ENCODE data around the gene S1PR2. TPM values are rescaled to one million over a fixed set of nuclear protein-coding genes. Genes with fewer than 3 reads are reported as not detected.

The S1PR2 gene
- total and polyA plus RNA-seq, 2 donors (not counting 3 experiments of a cell fraction or from before 2014, with no cell fraction given) = 0.70 to 1.0 TPM

GRCh38 chr19:10226376-10227025, 4.6 kb downstream of the S1PR2 start:
- Histone ChIP-seq H3K9ac (replicated peaks; ENCODE audit: extremely low read depth, insufficient read depth, low read length) (no peak overlapping the region), H3K9me1 (replicated peaks; ENCODE audit: control insufficient read depth, extremely low read depth, insufficient read depth, low read length) (no peaks in the 10 kb centered on the region), H3K9me3 (replicated peaks; ENCODE audit: control insufficient read depth, insufficient read depth, low read length) (no peaks in the 10 kb centered on the region), H3K27ac (ENCODE audit: insufficient read depth, low read depth, low read length) (no peak overlapping the region), H3K4me3 (replicated peaks in 1 of 3; ENCODE audit: insufficient read depth in 1 of 3, low read depth in 1 of 3, low read length in 3 of 3) (no peak overlapping the region), H3K4me2 (ENCODE audit: insufficient read depth, low read length) (no peak overlapping the region), H3K79me2 (ENCODE audit: control insufficient read depth, insufficient read depth, low read length) (no peaks in the 10 kb centered on the region), H2AFZ (ENCODE audit: low read depth, low read length) (no peak overlapping the region), H3K36me3 (ENCODE audit: control insufficient read depth in 2 of 2, extremely low read depth in 1 of 2, insufficient read depth in 2 of 2, low read length in 2 of 2) (no peaks in the 10 kb centered on the region), H3K27me3 (ENCODE audit: control insufficient read depth in 2 of 2, insufficient read depth in 2 of 2, low read length in 2 of 2) (no peaks in the 10 kb centered on the region), H3K4me1 (ENCODE audit: control insufficient read depth, extremely low read depth, insufficient read depth, low read length) (peaks cover 6% of the 10 kb centered on the region), H4K20me1 (replicated peaks; ENCODE audit: control insufficient read depth, extremely low read depth, insufficient read depth, low read length) (no peaks in the 10 kb centered on the region)
- no peak for FAIRE-seq
- no peak for TF ChIP-seq FOS (IDR thresholded peaks at IDR 0.05; ENCODE audit: borderline replicate concordance, insufficient read depth, low read length)
- TF ChIP-seq CTCF (IDR thresholded peaks at IDR 0.05; ENCODE audit: extremely low read depth in 1 of 2, insufficient read depth in 1 of 2, low read depth in 1 of 2, low read length in 2 of 2) = no peak
- TF ChIP-seq POLR2A (IDR thresholded peaks at IDR 0.05; ENCODE audit: low read depth, low read length) = no peak
- TF ChIP-seq, protein P1, sequence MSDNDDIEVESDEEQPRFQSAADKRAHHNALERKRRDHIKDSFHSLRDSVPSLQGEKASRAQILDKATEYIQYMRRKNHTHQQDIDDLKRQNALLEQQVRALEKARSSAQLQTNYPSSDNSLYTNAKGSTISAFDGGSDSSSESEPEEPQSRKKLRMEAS (IDR thresholded peaks at IDR 0.05; ENCODE audit: insufficient read depth, insufficient read length) = no peak
- no peak for TF ChIP-seq MYC (IDR thresholded peaks at IDR 0.05; ENCODE audit: low read depth, low read length)
- TF ChIP-seq JUN (IDR thresholded peaks at IDR 0.05; ENCODE audit: borderline replicate concordance, insufficient read depth, insufficient read length, low read depth) = no peak
- TF ChIP-seq EZH2 (IDR thresholded peaks at IDR 0.05; ENCODE audit: borderline replicate concordance, low read depth, low read length, severe bottlenecking) = no peak
- TF ChIP-seq POLR2AphosphoS5 (IDR thresholded peaks at IDR 0.05; ENCODE audit: insufficient read depth, low read depth, low read length) = no peak
- no peak for TF ChIP-seq GATA2 (IDR thresholded peaks at IDR 0.05; ENCODE audit: insufficient read depth, insufficient read length, low read depth, low read length)
- ChIA-PET CTCF (interaction anchor here (0.7 to 7.0 kb wide), 3 partner anchors 24 to 162 kb away, joined by 3 to 48 read pairs (median 5); no protein-coding TSS in a partner anchor), POLR2A (no interaction called here)
- dilution Hi-C loops (cut with MboI; ENCODE audit: extremely low pct_ligation_motif_present, low sequenced_read_pairs) = no loop called here
- DNase-seq (ENCODE audit: low read depth, low spot score) = no peak
- no TSS peak for BruUV-seq (replicated peaks)
- intact Hi-C loops (cut with micrococcal nuclease) = no loop called here
